Heart left ventricle (tissue), 16 donors: ENCODE data around the gene SCAF8. TPM values are rescaled to one million over a fixed set of nuclear protein-coding genes. Genes with fewer than 3 reads are reported as not detected.

ENCODE experiments used
- ATAC-seq, 4 donors: fragments of 200-7000 bp; cut with Tn5 transposase; one replicate each; pipeline ENCODE4 v1.9.1; 2020 to 2022; ENCODE audit warnings: moderate library complexity in 4 of 4, mild to moderate bottlenecking in 3 of 4, moderate number of reproducible peaks in 1 of 4
- DNase-seq, 5 donors: peaks; one replicate each; pipeline ENCODE4 v3.0.0-alpha.2; 2020
- H3K27ac ChIP-seq, 12 donors: fragments of 200-600 bp; sonication (generic) in 4 of 12; one replicate each; pipeline versions ENCODE4 v1.5.0 to v1.8.0; 2016 to 2022; ENCODE audit warnings: mild to moderate bottlenecking in 2 of 12
- H3K27me3 ChIP-seq, 9 donors: fragments of 200-600 bp; sonication (generic) in 2 of 9; one replicate each; pipeline versions ENCODE4 v1.5.1 to v1.8.0; 2016 to 2022; ENCODE audit warnings: mild to moderate bottlenecking in 3 of 9
- H3K36me3 ChIP-seq, 9 donors: fragments of 200-600 bp; sonication (generic) in 2 of 9; one replicate each; pipeline versions ENCODE4 v1.5.0 to v1.8.0; 2018 to 2022; ENCODE audit warnings: mild to moderate bottlenecking in 2 of 9
- H3K4me1 ChIP-seq, 12 donors: fragments of 200-600 bp; sonication (generic) in 4 of 12; one replicate each; pipeline versions ENCODE4 v1.5.0 to v1.8.0; 2016 to 2022; ENCODE audit warnings: mild to moderate bottlenecking in 3 of 12
- H3K4me3 ChIP-seq, 12 donors: fragments of 200-600 bp; sonication (generic) in 4 of 12; one replicate each; pipeline versions ENCODE4 v1.5.0 to v1.8.0; 2017 to 2022; ENCODE audit warnings: mild to moderate bottlenecking in 9 of 12, moderate library complexity in 4 of 12
- H3K9me3 ChIP-seq, 12 donors: fragments of 200-600 bp; sonication (generic) in 4 of 12; one replicate each; pipeline versions ENCODE4 v1.5.0 to v1.8.0; 2016 to 2022; ENCODE audit warnings: mild to moderate bottlenecking in 1 of 12
- CTCF ChIP-seq, 12 donors: fragments of 200-600 bp; sonication (generic) in 4 of 12; IDR thresholded peaks; one replicate each; pipeline versions ENCODE4 v1.5.0 to v1.8.0; 2018 to 2022; ENCODE audit warnings: antibody characterized with exemption in 12 of 12, mild to moderate bottlenecking in 5 of 12
- POLR2A ChIP-seq, 2 donors: fragments of 450-650 bp; IDR thresholded peaks; one replicate each; pipeline ENCODE4 v1.6.1; 2017; ENCODE audit warnings: antibody characterized with exemption in 2 of 2, mild to moderate bottlenecking in 2 of 2, moderate library complexity in 2 of 2
- WGBS, 4 donors: extraction: QIAGEN DNeasy Blood & Tissue Kit in 2 of 4; methylation state at CpG; one replicate each; pipeline versions ENCODE4 v1.1.5 to v1.1.7; 2013 to 2018; 5-methylcytosine and 5-hydroxymethylcytosine counted together
- intact Hi-C, 10 donors: fragments of 100-400 bp; cut with DNase I; formaldehyde crosslinking; loops; one replicate each; pipeline versions ENCODE4 v1.11.1 to v1.14.2; 2022
- polyA plus RNA-seq, 2 donors: library from polyadenylated mRNA; stranded (reverse); fragments of 200-250 nt; gene quantifications; one replicate each; pipeline ENCODE4 v1.2.3, GENCODE V29; 2013
- total RNA-seq, 9 donors: library from RNA; depleted of rRNA in 2 of 9; stranded (reverse); fragments of >200 nt in 2 of 9; fragmentation: NEBNext Ultra II Directional in 3 of 9; extraction: Animal tissue kit (Norgen Biotek cat#: 25700) in 3 of 9; gene quantifications; one replicate each; pipeline versions ENCODE4 v1.1.0 to v1.2.4, GENCODE V29; 2016 to 2023
- donor health status: ischemic (EF 13 %, LVEDD 7.1; RV severe dilation, severe dysfunction).
- donor health status: healthy with polysubstance abuse.
- donor health status: DM: no; HTN: yes; CAD: no.
- donor health status: DM: no; HTN: no; CAD: no.
- donor health status: ischemic (EF 25% LVEDD 6.9; RV normal size, moderate dysfunction).
- donor health status: ischemic (EF 25% LVEDD 5.7; RV mildly dilated, moderate dysfunction).
- donor health status: healthy.
- donor health status: DM: yes; HTN: yes; CAD: no.
- donor health status: ischemic (EF 35%, LVEDD 5.7; RV mildly dilated, moderate dysfunction).
- donor health status: nonischemic (EF 11% LVEDD 7.7; RV severe dilation, severe dysfunction).
- donor health status: DM: yes; HTN: yes; CAD: no.
- donor health status: PGD.
- donor health status: ischemic (EF 29% LVEDD 5.4; RV normal size, mild dysfunction).
- donor health status: nonischemic (EF 23%, LVEDD 6.1; RV moderate dilation, normal function).

Gene SCAF8
- total and polyA plus RNA-seq, 11 donors = 10.5 to 83.5 (median 63.5) TPM

GRCh38 chr6:154814063-154814462, 80.8 kb downstream of the SCAF8 start:
- Histone ChIP-seq H3K4me3 (no peak overlapping the region), H3K36me3 (peaks cover 0 to 100% (median 99%) of the 10 kb centered on the region in 9 donors)
- intact Hi-C loops = no loop called here

GRCh38 chr6:154815938-154816820, 83.0 kb downstream of the SCAF8 start:
- H3K4me1 ChIP-seq = no peaks in the 10 kb centered on the region
- H3K36me3 ChIP-seq = peaks cover 0 to 100% (median 99%) of the 10 kb centered on the region in 9 donors
- WGBS, 4 donors = 73 to 80% (median 77%) methylated on average over 5 of the region's 5 CpGs
- intact Hi-C loops = no loop called here
- H3K9me3 ChIP-seq = no peaks in the 10 kb centered on the region
- no peak for ATAC-seq
- no peaks in the 10 kb centered on the region for H3K27me3 ChIP-seq
- H3K4me3 ChIP-seq = no peak overlapping the region
- H3K27ac ChIP-seq = no peak overlapping the region
- DNase-seq = no peak
- TF ChIP-seq CTCF (IDR thresholded peaks at IDR 0.05) = no peak
- no peak for TF ChIP-seq POLR2A (IDR thresholded peaks at IDR 0.05)

More at GRCh38 chr6:154814063-154814462, 80.8 kb downstream of the SCAF8 start:
- no peak overlapping the region for H3K27ac ChIP-seq
- WGBS, 4 donors = 94 to 97% (median 94%) methylated on average over 7 of the region's 7 CpGs
- TF ChIP-seq CTCF (IDR thresholded peaks at IDR 0.05) (no peak), POLR2A (IDR thresholded peaks at IDR 0.05) (no peak)
- no peaks in the 10 kb centered on the region for H3K9me3 ChIP-seq
- DNase-seq = no peak
- no peaks in the 10 kb centered on the region for H3K27me3 ChIP-seq
- H3K4me1 ChIP-seq = no peaks in the 10 kb centered on the region
- no peak for ATAC-seq

- Histone ChIP-seq H3K9me3 (no peaks in the 10 kb centered on the region), H3K27ac (no peak overlapping the region), H3K4me3 (no peak overlapping the region), H3K4me1 (peaks cover 0 to 27% (median 12%) of the 10 kb centered on the region in 12 donors), H3K27me3 (no peaks in the 10 kb centered on the region), H3K36me3 (peaks cover 0 to 99% (median 87%) of the 10 kb centered on the region in 9 donors)
- DNase-seq (no peak), ATAC-seq (no peak)
- 91 to 100% (median 99%) methylated on average over 1 of the region's 1 CpG for WGBS, 4 donors
- no peak for TF ChIP-seq POLR2A (IDR thresholded peaks at IDR 0.05)
- TF ChIP-seq CTCF (IDR thresholded peaks at IDR 0.05) = no peak
- intact Hi-C loops = no loop called here
Measured at GRCh38 chr6:154821099-154821498, 87.9 kb downstream of the SCAF8 start.

GRCh38 chr6:154821638-154822037, 88.4 kb downstream of the SCAF8 start:
- Histone ChIP-seq H3K27me3 (no peaks in the 10 kb centered on the region), H3K27ac (no peak overlapping the region), H3K36me3 (peaks cover 0 to 99% (median 83%) of the 10 kb centered on the region in 9 donors), H3K4me1 (peaks cover 0 to 27% (median 12%) of the 10 kb centered on the region in 12 donors), H3K4me3 (no peak overlapping the region), H3K9me3 (no peaks in the 10 kb centered on the region)
- TF ChIP-seq POLR2A (IDR thresholded peaks at IDR 0.05) (no peak), CTCF (IDR thresholded peaks at IDR 0.05) (no peak)
- DNase-seq (no peak), ATAC-seq (no peak)
- WGBS, 4 donors = 88 to 93% (median 91%) methylated on average over 2 of the region's 2 CpGs
- intact Hi-C loops = no loop called here
